Stimulated activated CD8-positive, alpha-beta memory T cell treated with anti-CD3 and anti-CD28 coated beads, Interleukin-4, amount 100 ng/mL, for 1 hour (primary cell): ENCODE results near the gene AMPH.
A peak's percentile ranks its signal among the peaks of the same experiment; 100 is the strongest.

Experiments
- DNase-seq, 2 donors: peaks; one replicate each; pipeline ENCODE4 v3.0.0-alpha.2; 2020; ENCODE audit warnings: low read depth in 2 of 2, low spot score in 1 of 2

Gene AMPH

GRCh38 chr7:38463277-38464225 lies 167.6 kb downstream of the AMPH start:
- DNase-seq, result peak; percentile 37 to 60

DNA sequence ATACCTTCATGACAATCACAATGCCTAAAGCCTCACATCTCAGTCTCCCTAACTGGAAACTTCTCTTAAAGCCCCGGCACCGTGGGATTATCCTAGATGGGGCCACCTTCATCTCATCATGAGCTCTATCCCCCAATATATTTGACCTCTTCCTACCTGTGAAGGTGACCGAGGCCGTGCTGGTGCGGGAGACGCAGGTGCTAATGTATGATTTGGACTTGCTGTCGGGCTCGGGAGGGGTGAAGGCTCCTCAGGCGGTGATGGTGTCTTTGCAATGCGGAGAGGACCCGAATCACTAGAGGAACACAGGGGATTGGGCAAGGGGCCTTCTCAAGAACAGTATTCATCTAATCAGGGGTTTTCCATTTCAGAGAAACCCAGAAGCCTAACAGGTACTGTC lies 168.4 kb downstream of the AMPH start:
- DNase-seq, result no peak

DNA sequence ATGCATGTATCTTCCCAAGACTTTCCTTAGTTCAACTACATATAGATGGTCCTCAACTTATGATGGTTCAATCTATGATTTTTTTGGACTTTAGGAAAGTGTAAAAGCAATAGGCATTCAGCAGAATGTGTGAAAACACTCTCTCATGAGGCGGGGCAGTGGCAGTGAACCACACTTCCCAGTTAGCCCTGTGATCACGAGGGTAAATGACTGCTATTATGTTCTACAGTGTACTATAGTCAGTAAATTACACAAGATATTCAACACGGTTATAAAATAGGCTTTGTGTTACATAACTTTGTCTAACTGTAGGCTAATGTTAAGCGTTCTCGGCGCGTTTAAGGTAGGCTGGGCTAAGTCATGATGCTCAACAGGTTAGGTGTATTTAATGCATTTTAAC lies 169.3 kb downstream of the AMPH start:
- no peak for DNase-seq

- no peak for DNase-seq
Observed at GRCh38 chr7:38453826-38454225, 177.3 kb downstream of the AMPH start.

DNA sequence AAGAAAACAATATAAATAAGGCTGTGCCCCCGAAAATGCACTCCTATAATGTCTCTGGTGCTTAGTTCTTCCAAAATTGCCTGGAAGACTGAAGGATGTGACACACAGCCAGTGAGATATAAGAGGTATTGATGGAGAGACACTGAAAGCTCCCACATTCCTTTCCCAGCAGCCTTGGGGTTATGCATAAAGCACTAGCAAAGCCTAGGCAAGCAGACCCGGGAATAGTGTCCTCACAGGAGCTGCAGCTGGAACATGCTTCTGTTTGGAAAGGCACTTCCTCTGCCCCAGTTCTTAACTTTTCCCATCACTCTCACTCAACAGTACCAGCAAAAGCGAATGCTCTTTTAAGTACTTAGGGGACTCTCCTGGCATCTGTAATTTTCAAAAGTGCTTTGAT lies 178.0 kb downstream of the AMPH start:
- no peak for DNase-seq

DNA sequence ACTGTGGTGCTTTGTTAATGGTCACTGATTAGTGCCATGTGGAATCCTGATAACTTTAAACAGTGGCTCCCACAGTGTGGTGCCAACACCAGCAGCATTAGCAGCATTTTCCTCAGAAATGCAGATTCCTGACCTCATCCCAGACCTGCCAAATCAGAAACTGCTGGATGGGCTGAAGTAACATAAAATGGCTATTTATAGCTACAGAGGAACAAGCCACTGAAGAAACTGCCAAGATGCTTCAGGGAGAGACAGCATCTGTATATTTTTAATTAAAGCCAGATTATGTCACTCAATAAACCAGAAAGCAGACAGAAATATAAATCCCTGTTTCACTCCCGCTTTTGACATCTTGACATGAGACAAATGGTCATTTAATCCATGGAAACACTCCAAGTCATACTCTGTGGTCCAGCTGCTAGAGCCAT lies 178.5 kb downstream of the AMPH start:
- no peak for DNase-seq

DNA sequence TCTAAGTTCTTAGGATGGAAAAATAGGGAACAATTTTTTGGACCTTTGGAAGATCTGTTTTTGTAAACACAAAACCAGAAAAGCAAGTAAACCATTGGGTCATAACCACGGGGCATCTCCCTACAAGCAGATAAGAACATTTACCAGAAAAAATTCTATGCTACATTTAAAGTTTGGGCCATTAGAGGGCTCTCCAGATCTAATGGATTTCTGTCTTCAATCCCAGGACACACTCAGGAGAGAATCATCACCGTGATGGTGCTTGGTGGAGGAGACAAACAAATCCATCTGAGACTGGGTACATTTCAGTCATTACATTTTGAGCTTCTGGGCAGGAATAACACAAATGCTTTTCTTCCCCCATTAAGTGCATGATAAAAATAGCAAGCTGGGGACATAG lies 179.3 kb downstream of the AMPH start:
- no peak for DNase-seq

GRCh38 chr7:38448584-38449234 lies 182.5 kb downstream of the AMPH start:
- DNase-seq, result no peak

DNA sequence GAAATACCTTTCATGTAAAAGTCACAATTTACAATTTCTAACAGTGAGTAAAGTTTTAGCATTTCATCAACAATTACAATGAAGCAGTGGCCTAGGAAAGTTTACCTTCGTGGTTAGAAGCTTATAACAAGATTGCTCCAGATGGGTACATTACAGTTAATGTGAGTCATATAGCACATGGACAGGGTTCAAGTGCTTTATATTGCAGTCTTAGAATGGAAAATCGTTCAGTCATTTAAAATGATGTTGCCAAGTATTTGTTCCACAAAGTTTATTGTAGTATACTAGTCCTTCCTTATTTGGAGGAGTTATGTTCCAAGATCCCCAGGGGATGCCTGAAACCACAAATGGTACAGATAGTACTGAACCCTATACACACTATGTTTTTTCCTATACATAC lies 183.1 kb downstream of the AMPH start:
- no peak for DNase-seq

- no peak for DNase-seq
Observed at GRCh38 chr7:38438970-38439369, 192.2 kb downstream of the AMPH start.

DNA sequence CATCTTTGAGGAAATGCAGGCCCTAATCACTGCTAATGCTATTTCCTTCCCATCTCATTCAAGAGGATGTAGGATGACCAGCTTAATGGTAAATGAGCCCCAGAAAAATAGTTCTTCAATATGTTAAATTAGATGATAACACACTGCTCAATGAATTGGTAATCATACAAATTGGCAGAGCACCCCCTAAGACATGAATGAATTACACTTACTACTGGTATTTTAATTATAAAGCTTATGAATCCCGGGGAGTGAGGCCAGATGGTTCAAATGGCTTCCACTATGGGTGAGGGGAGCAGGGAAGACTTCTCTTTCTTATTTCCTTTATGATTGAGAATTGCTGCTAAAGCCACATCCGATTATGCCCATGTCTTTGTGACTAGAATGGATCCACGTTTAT lies 198.5 kb downstream of the AMPH start:
- no peak for DNase-seq

- DNase-seq, result no peak
Observed at GRCh38 chr7:38432080-38432479, 199.1 kb downstream of the AMPH start.

DNA sequence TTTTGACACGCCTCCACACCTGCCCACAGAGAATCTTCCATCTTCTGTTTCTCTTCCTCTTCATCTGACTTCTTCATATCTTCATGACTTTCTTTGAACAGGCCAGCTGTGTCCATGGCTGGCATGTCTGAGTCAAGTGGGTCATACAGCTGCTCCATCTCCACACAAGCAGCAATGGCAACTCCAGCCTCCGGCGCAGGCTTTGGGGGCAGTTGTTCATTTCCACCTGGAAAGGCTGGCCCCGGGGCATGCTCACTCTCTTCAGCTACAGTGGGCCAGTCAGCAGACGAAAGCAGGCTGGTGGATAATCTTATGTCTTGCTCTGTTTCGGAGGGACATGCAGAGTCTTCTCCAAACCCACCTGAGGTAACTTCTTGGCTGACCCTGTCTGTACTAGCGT lies 202.1 kb downstream of the AMPH start:
- DNase-seq, result no peak

DNA sequence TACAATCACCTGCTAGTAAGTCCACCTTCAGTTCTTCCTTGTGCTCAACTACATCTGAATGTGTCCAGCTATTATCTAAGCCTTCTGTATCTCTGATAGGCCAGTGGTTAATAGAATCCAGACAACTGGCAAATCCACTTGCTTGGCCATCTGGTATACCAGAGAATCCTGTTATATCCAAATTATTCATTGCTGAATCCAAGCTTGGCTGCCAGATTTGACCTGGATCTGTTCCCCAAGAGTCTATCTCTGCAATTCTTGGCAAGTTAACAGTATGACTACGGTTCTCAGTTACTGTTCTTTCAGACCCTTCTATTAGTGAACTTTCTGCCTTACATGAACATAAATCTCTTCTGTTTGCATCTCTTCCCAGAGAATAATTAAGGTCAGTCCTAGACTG lies 203.1 kb downstream of the AMPH start:
- DNase-seq, result no peak

- DNase-seq, result no peak
Observed at GRCh38 chr7:38427279-38427955, 203.8 kb downstream of the AMPH start.

DNA sequence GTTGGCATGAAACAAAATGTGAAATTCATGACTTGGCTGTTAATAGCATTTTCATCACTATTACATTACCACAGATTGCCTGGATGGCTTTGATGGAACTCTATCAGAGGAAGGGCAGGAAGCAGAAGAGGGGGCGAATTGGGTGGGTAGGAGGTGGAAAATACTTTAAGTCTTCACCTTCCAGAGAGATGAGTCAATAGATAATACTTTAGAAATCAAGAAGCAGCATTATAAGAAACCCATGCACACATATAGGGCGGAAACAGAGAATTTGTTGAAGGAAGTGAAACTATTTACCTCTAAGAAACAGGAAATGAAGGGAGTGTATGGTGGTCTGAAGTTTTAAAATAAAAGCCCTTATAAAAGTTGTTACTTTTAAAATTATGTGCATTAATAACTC lies 205.7 kb downstream of the AMPH start:
- no peak for DNase-seq

GRCh38 chr7:38424750-38425463 lies 206.3 kb downstream of the AMPH start:
- DNase-seq, result no peak

GRCh38 chr7:38413784-38414183 lies 217.4 kb downstream of the AMPH start:
- DNase-seq, result no peak

DNA sequence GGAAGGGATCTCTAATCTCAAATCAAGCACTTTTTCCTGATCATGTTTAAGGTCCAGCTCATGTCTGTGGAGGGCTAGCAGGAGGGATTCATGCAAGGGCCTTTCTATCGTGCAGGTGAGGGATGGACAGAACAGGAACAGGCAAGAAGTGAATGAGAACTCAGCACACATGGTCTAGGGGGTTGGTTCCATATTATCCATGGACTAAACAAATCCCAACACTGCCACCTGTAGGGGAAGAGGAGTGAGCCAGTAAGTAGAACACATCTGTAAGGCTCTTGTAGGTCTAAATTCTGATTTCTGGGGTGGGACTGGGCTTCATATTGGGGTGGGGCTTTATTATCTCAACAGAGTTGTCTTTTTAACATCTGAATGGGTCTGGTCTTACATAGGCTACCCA lies 219.8 kb downstream of the AMPH start:
- DNase-seq, result no peak

- no peak for DNase-seq
Observed at GRCh38 chr7:38410056-38410455, 221.1 kb downstream of the AMPH start.

DNA sequence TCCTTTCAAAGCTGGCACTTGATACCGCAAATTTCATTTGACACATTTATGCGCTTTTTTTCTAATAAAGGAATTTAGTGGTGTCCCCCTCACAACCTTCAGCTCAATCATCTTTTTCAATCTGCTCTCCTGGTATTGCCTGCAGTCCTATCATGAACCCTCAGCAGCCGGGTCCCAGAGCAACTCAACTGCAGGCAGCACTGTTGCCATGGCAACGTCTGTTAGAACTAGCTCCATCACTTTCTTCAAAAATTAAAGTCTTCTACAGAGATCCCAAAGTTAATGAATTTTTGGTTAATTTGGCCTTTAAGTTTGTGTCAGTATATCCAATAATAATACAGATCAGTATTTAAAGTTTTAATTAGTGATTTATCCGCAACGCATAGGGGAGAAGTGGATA lies 221.6 kb downstream of the AMPH start:
- DNase-seq, result no peak
